Activated CD4-positive, CD25-positive, alpha-beta regulatory T cell treated with anti-CD3 and anti-CD28 coated beads, Interleukin-2, amount 50 U/mL, for 24 hours (primary cell): ENCODE results near the gene MRPL53.
"Not testable (repeated sequence)": the region's sequence is repeated elsewhere in the genome, so short reads cannot be mapped to it uniquely, and the experiment has no call there.

ENCODE experiments used
- ATAC-seq, 2 donors: fragments of 150-1000 bp; cut with Tn5 transposase; one replicate each; pipeline ENCODE4 v1.10.0; 2021; ENCODE audit warnings: mild to moderate bottlenecking in 1 of 2, moderate library complexity in 1 of 2

Gene MRPL53

GRCh38 chr2:74481961-74482800 is 9.7 kb upstream of the MRPL53 start:
- ATAC-seq, result peak; percentile 47 to 49

GRCh38 chr2:74481431-74481830 is 9.0 kb upstream of the MRPL53 start:
- no peak for ATAC-seq

GRCh38 chr2:74474899-74475298 is 2.4 kb upstream of the MRPL53 start:
- no peak for ATAC-seq

- ATAC-seq, result no peak
Observed at GRCh38 chr2:74474481-74474880, 2.0 kb upstream of the MRPL53 start.

- no peak for ATAC-seq
Observed at GRCh38 chr2:74472945-74473258, 422 bp upstream of the MRPL53 start.

- ATAC-seq, result peak in 1 of 2 donors; percentile 1
Observed at GRCh38 chr2:74471332-74472065, 981 bp downstream of the MRPL53 start.

- ATAC-seq, result not testable (repeated sequence)
Observed at GRCh38 chr2:74470742-74471141, 1.7 kb downstream of the MRPL53 start.

- ATAC-seq, result no peak
Observed at GRCh38 chr2:74464406-74464805, 8.1 kb downstream of the MRPL53 start.

GRCh38 chr2:74462786-74463105 is 9.7 kb downstream of the MRPL53 start:
- no peak for ATAC-seq

- no peak for ATAC-seq
Observed at GRCh38 chr2:74462054-74462785, 10.3 kb downstream of the MRPL53 start.

- ATAC-seq, result no peak
Observed at GRCh38 chr2:74461187-74462053, 11.1 kb downstream of the MRPL53 start.

GRCh38 chr2:74460187-74460586 is 12.3 kb downstream of the MRPL53 start:
- not testable (repeated sequence) for ATAC-seq

- ATAC-seq, result not testable (repeated sequence)
Observed at GRCh38 chr2:74459503-74460118, 12.9 kb downstream of the MRPL53 start.

- no peak for ATAC-seq
Observed at GRCh38 chr2:74458938-74459363, 13.5 kb downstream of the MRPL53 start.

- peak; percentile 87 to 91 for ATAC-seq
Observed at GRCh38 chr2:74458132-74458937, 14.1 kb downstream of the MRPL53 start, which contains the start of gene WBP1. Gene WBP1, plus strand, starts transcription at chr2:74458438. Its CDS starts 165 bp downstream, at chr2:74458603.

- ATAC-seq, result peak; percentile 18 to 23
Observed at GRCh38 chr2:74457549-74458131, 14.8 kb downstream of the MRPL53 start.

GRCh38 chr2:74457129-74457548 is 15.3 kb downstream of the MRPL53 start:
- no peak for ATAC-seq

GRCh38 chr2:74454654-74455511 is 17.6 kb downstream of the MRPL53 start, which contains the start of gene INO80B:
Gene INO80B, plus strand, starts transcription at chr2:74455087. Its CDS starts 30 bp downstream, at chr2:74455117.
- ATAC-seq, result peak; percentile 45 to 54

GRCh38 chr2:74450570-74451190 is 21.8 kb downstream of the MRPL53 start:
- no peak for ATAC-seq
